PC-9 (cell line): ENCODE data around the gene WRAP73.

Source experiments
- CTCF ChIP-seq: fragments of 200-600 bp; sonication (generic); conservative IDR thresholded peaks from 2 replicates; pipeline ENCODE4 v1.6.1; 2017; ENCODE audit warnings: mixed run types, antibody characterized with exemption, mild to moderate bottlenecking, moderate library complexity
- EZH2 ChIP-seq: fragments of 200-600 bp; sonication (generic); IDR thresholded peaks from 2 replicates; pipeline ENCODE4 v1.8.0; 2017; ENCODE audit warnings: antibody characterized with exemption, low read depth

GRCh38 chr1:3659093-3659492 lies 9.2 kb upstream of the WRAP73 start:
- no peak for TF ChIP-seq CTCF
- TF ChIP-seq EZH2: no peak
